Right lobe of liver (tissue), 6 donors: ENCODE measurements around the gene FGFR1OP2. TPM values are rescaled to one million over a fixed set of nuclear protein-coding genes. Genes with fewer than 3 reads are reported as not detected.

ENCODE experiments used
- ATAC-seq, 4 donors: fragments of 200-7000 bp; cut with Tn5 transposase; one replicate each; pipeline ENCODE4 v1.9.1; 2020; ENCODE audit warnings: mild to moderate bottlenecking in 4 of 4, moderate library complexity in 4 of 4
- DNase-seq, 3 donors: peaks; one replicate each; pipeline ENCODE4 v3.0.0-alpha.2; 2020
- H3K27ac ChIP-seq, 3 donors: fragments of 200-600 bp; one replicate each; pipeline ENCODE4 v1.8.0; 2022
- H3K27me3 ChIP-seq, 2 donors: fragments of 200-600 bp; one replicate each; pipeline ENCODE4 v1.8.0; 2022
- H3K36me3 ChIP-seq, 4 donors: fragments of 200-600 bp; sonication (generic) in 1 of 4; one replicate each; pipeline versions ENCODE4 v1.5.1 to v1.8.0; 2017 to 2022; ENCODE audit warnings: control low read depth in 1 of 4
- H3K4me1 ChIP-seq, 4 donors: fragments of 200-600 bp; sonication (generic) in 1 of 4; one replicate each; pipeline versions ENCODE4 v1.5.1 to v1.8.0; 2017 to 2022; ENCODE audit warnings: control low read depth in 1 of 4
- H3K4me3 ChIP-seq, 3 donors: fragments of 200-600 bp; one replicate each; pipeline ENCODE4 v1.8.0; 2022
- H3K9me3 ChIP-seq, 4 donors: fragments of 200-600 bp; sonication (generic) in 1 of 4; one replicate each; pipeline versions ENCODE4 v1.5.1 to v1.8.0; 2017 to 2022; ENCODE audit warnings: control low read depth in 1 of 4
- POLR2A ChIP-seq: fragments of 450-650 bp; IDR thresholded peaks from one replicate; pipeline ENCODE4 v1.6.1; 2017; ENCODE audit warnings: antibody characterized with exemption, mild to moderate bottlenecking
- WGBS: methylation state at CpG from one replicate; pipeline ENCODE4 v1.1.6; 2018; ENCODE audit warnings: low coverage, low lambda C conversion rate; ENCODE audit not compliant: insufficient coverage; ENCODE audit errors: missing lambda C conversion rate; 5-methylcytosine and 5-hydroxymethylcytosine counted together
- intact Hi-C, 2 donors: fragments of 100-400 bp; cut with DNase I; formaldehyde crosslinking; loops; one replicate each; pipeline versions ENCODE4 v1.11.2 to v1.14.1; 2022
- total RNA-seq, 6 experiments: library from RNA; depleted of rRNA in 2 of 6; stranded (reverse); fragments of >200 nt in 2 of 6; fragmentation: NEBNext Ultra II Directional in 3 of 6; extraction: Animal tissue kit (Norgen Biotek cat#: 25700) in 3 of 6; gene quantifications; one replicate each; pipeline versions ENCODE4 v1.1.0 to v1.2.4, GENCODE V29; 2016 to 2023
- TF ChIP-seq, protein P1 (sequence below), 4 donors: fragments of 200-600 bp in 3 of 4; fragments of 450-650 bp in 1 of 4; IDR thresholded peaks; one replicate each; pipeline versions ENCODE4 v1.5.1 to v1.8.0; 2016 to 2022; ENCODE audit warnings: antibody characterized with exemption in 4 of 4, mild to moderate bottlenecking in 2 of 4
- donor health status: DM: no; HTN: yes; CAD: no.
- donor health status: DM: no; HTN: no; CAD: no.
- donor health status: DM: no; HTN: no; CAD: no.
- donor health status: DM: no; HTN: yes; CAD: no.
- donor health status: DM: no; HTN: yes; CAD: no.

FGFR1OP2 gene
- total RNA-seq, 6 experiments from 2014 or later = 13.3 to 29.6 (median 20.1) TPM

DNA sequence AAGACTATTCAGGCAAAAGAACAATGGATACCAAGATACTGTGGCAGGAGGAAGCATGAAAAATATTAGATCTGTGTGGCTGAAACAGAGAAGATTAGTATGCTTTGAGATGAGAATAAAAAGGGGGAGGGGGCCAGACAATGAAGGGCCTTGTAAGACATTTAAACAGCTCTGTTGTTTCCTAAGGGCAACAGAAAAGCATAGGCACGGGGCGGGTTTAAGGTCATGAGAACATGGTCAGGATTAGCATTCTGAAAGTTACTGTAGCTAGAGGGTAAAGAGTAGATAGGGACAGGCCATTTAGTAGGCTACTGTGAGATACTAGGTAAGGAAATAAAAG is 19.1 kb upstream of the FGFR1OP2 start:
- no peak overlapping the region for H3K4me3 ChIP-seq
- no peak for TF ChIP-seq POLR2A
- TF ChIP-seq, protein P1, sequence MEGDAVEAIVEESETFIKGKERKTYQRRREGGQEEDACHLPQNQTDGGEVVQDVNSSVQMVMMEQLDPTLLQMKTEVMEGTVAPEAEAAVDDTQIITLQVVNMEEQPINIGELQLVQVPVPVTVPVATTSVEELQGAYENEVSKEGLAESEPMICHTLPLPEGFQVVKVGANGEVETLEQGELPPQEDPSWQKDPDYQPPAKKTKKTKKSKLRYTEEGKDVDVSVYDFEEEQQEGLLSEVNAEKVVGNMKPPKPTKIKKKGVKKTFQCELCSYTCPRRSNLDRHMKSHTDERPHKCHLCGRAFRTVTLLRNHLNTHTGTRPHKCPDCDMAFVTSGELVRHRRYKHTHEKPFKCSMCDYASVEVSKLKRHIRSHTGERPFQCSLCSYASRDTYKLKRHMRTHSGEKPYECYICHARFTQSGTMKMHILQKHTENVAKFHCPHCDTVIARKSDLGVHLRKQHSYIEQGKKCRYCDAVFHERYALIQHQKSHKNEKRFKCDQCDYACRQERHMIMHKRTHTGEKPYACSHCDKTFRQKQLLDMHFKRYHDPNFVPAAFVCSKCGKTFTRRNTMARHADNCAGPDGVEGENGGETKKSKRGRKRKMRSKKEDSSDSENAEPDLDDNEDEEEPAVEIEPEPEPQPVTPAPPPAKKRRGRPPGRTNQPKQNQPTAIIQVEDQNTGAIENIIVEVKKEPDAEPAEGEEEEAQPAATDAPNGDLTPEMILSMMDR (IDR thresholded peaks at IDR 0.05) = no peak
- H3K27ac ChIP-seq = no peak overlapping the region
- no peaks in the 10 kb centered on the region for H3K27me3 ChIP-seq
- DNase-seq (no peak), ATAC-seq (no peak)
- WGBS = 88% methylated on average over 2 of the region's 2 CpGs
- no peaks in the 10 kb centered on the region for H3K9me3 ChIP-seq
- intact Hi-C loops = no loop called here
- H3K36me3 ChIP-seq = peaks cover 0 to 18% (median 7%) of the 10 kb centered on the region in 4 donors
- H3K4me1 ChIP-seq = no peaks in the 10 kb centered on the region

DNA sequence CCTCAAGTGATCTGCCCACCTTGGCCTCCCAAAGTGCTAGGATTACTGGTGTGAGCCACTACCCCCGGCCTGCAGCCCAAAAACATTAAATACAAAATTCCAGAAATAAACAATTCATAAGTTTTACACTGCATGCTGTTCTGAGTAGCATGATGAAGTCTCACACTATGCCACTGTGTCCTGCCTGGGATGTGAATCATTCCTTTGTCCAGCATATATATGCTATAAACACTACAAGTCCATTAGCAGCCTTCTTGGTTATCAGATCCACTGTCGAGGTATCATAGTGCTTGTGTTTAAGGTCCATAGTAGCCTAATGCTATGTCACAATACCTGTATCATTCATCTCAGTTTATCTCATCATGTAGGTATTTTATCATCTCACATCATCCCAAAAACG is 16.4 kb upstream of the FGFR1OP2 start:
- DNase-seq = no peak
- Histone ChIP-seq H3K9me3 (no peaks in the 10 kb centered on the region), H3K27me3 (no peaks in the 10 kb centered on the region), H3K4me3 (no peak overlapping the region), H3K36me3 (peaks cover 0 to 41% (median 11%) of the 10 kb centered on the region in 4 donors), H3K4me1 (no peaks in the 10 kb centered on the region), H3K27ac (no peak overlapping the region)
- ATAC-seq = no peak
- 89% methylated on average over 3 of the region's 3 CpGs for WGBS
- TF ChIP-seq POLR2A = no peak
- TF ChIP-seq, protein P1 (IDR thresholded peaks at IDR 0.05) = no peak
- intact Hi-C loops = no loop called here

DNA sequence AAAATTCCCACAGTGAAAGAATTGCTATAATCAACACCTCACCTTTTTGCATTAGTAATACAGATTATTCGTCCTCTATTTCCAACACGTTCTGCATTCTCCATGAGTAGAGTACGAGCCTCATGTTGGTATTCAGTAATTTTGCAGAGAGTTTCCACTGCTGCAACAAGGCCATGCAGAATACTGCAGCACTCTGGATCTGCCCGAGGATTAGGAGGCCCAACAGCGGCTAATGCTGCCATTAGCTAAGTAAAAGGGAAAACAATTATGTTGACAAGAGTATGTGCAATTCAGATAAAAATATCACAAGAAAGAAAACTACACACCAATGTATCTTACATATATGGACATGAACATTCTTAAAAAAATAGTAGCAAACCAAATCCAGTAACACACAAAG is 9.6 kb upstream of the FGFR1OP2 start:
- Histone ChIP-seq H3K4me3 (no peak overlapping the region), H3K27ac (no peak overlapping the region), H3K9me3 (no peaks in the 10 kb centered on the region), H3K36me3 (peaks cover 0 to 44% (median 11%) of the 10 kb centered on the region in 4 donors), H3K4me1 (no peaks in the 10 kb centered on the region), H3K27me3 (no peaks in the 10 kb centered on the region)
- TF ChIP-seq POLR2A = no peak
- TF ChIP-seq, protein P1 (IDR thresholded peaks at IDR 0.05) = no peak
- ATAC-seq (no peak), DNase-seq (no peak)
- 95% methylated on average over 5 of the region's 5 CpGs for WGBS
- intact Hi-C loops = no loop called here

DNA sequence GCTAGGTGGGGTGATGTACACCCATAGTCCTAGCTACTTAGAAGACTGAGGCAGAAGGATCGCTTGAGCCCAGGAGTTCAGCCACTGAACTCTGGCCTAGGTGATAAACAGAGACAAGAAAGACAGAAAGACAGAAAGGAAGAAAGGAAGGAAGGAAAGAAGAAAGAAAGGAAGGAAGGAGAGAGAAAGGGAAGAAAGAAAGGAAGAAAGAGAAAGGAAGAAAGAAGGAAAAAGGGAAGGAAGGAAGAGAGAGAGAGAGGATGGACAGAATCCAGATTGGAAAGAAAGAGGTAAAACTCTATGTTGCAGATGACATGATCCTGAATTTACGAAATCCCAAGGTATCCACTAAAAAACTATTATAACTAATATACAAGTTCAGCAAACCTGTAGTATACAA is 8.7 kb upstream of the FGFR1OP2 start:
- WGBS = 88% methylated on average over 2 of the region's 2 CpGs
- DNase-seq (no peak), ATAC-seq (no peak)
- peaks cover 0 to 38% (median 12%) of the 10 kb centered on the region in 4 donors for H3K36me3 ChIP-seq
- TF ChIP-seq, protein P1 (IDR thresholded peaks at IDR 0.05) = no peak
- no peak for TF ChIP-seq POLR2A
- no peak overlapping the region for H3K27ac ChIP-seq
- intact Hi-C loops = no loop called here
- H3K9me3 ChIP-seq = no peaks in the 10 kb centered on the region
- H3K4me1 ChIP-seq = no peaks in the 10 kb centered on the region
- H3K4me3 ChIP-seq = no peak overlapping the region
- no peaks in the 10 kb centered on the region for H3K27me3 ChIP-seq
